Right atrium auricular region (tissue), 2 donors: Measurements from ENCODE around the gene SLX4. TPM values are rescaled to one million over a fixed set of nuclear protein-coding genes. Genes with fewer than 3 reads are reported as not detected.

Source experiments
- DNase-seq: peaks from one replicate; pipeline ENCODE4 v3.0.0-alpha.2; 2019; ENCODE audit warnings: low spot score
- H3K27ac ChIP-seq, 2 donors: fragments of 200-600 bp; sonication (generic); 1 replicate in 1 of 2; 2 replicates in 1 of 2; pipeline ENCODE4 v1.5.1; 2016 to 2019
- H3K27me3 ChIP-seq, 2 donors: fragments of 200-600 bp; sonication (generic); one replicate each; pipeline versions ENCODE4 v1.5.1 to v1.6.0; 2017 to 2019
- H3K36me3 ChIP-seq: fragments of 200-600 bp; sonication (generic); one replicate; pipeline ENCODE4 v1.5.1; 2016
- H3K4me1 ChIP-seq, 2 donors: fragments of 200-600 bp; sonication (generic); one replicate each; pipeline versions ENCODE4 v1.5.1 to v1.6.0; 2017 to 2019
- H3K4me3 ChIP-seq, 2 donors: fragments of 200-600 bp; sonication (generic); 1 replicate in 1 of 2; 2 replicates in 1 of 2; pipeline ENCODE4 v1.5.1; 2017 to 2019; ENCODE audit warnings: mild to moderate bottlenecking in 1 of 2, moderate library complexity in 1 of 2
- H3K9me3 ChIP-seq, 2 donors: fragments of 200-600 bp; sonication (generic); one replicate each; pipeline ENCODE4 v1.5.1; 2019
- total RNA-seq, 2 donors: library from RNA; depleted of rRNA; stranded (reverse); fragments of >200 nt; gene quantifications; one replicate each; pipeline ENCODE4 v1.1.0, GENCODE V29; 2016
- TF ChIP-seq, protein P1 (sequence below), 2 donors: fragments of 200-600 bp; sonication (generic); IDR thresholded peaks; one replicate each; pipeline ENCODE4 v1.5.1; 2019; ENCODE audit warnings: antibody characterized with exemption in 2 of 2

The SLX4 gene
- total RNA-seq, 2 donors from 2014 or later = 1.9 to 2.4 TPM

DNA sequence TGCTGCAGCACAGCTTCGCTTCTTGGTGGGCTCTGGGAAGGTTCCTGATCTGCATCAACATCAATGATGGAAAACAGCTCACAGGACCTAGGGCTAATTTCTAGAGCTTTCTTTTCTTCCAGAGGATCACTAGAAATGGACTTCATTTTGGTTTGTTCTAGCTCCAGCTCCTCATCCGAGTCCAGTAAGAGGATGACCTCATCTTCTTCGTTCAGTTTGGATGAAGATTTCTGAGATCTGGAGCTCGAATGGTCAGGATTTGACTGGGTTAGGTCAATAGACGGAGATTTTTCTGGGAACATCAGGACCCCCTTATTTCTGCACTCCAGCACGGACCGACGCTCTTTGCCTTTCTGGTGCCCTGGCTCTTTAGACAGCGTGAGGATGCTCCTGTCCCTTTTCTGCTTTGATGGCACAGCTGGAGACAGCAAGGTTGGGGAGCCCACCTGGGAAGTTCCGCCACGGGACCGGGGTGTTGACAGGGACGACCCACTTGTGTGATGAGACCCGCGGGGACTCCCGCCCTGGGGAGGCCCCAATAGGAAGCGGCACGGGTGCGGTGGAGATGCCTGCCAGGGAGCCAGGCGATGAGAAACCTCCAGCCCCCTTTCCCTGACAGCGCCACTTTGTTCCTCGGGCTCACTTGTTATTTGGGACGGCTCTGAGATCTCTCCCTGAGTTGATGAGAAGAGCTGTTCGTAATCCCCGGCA is 21.3 kb downstream of the SLX4 start:
- TF ChIP-seq, protein P1, sequence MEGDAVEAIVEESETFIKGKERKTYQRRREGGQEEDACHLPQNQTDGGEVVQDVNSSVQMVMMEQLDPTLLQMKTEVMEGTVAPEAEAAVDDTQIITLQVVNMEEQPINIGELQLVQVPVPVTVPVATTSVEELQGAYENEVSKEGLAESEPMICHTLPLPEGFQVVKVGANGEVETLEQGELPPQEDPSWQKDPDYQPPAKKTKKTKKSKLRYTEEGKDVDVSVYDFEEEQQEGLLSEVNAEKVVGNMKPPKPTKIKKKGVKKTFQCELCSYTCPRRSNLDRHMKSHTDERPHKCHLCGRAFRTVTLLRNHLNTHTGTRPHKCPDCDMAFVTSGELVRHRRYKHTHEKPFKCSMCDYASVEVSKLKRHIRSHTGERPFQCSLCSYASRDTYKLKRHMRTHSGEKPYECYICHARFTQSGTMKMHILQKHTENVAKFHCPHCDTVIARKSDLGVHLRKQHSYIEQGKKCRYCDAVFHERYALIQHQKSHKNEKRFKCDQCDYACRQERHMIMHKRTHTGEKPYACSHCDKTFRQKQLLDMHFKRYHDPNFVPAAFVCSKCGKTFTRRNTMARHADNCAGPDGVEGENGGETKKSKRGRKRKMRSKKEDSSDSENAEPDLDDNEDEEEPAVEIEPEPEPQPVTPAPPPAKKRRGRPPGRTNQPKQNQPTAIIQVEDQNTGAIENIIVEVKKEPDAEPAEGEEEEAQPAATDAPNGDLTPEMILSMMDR (IDR thresholded peaks at IDR 0.05) = no peak
- no peak for DNase-seq
- H3K4me1 ChIP-seq = peaks cover 0 to 13% of the 10 kb centered on the region in 2 donors
- no peak overlapping the region for H3K27ac ChIP-seq
- H3K9me3 ChIP-seq = no peaks in the 10 kb centered on the region
- no peaks in the 10 kb centered on the region for H3K36me3 ChIP-seq
- no peak overlapping the region for H3K4me3 ChIP-seq
- H3K27me3 ChIP-seq = no peaks in the 10 kb centered on the region

DNA sequence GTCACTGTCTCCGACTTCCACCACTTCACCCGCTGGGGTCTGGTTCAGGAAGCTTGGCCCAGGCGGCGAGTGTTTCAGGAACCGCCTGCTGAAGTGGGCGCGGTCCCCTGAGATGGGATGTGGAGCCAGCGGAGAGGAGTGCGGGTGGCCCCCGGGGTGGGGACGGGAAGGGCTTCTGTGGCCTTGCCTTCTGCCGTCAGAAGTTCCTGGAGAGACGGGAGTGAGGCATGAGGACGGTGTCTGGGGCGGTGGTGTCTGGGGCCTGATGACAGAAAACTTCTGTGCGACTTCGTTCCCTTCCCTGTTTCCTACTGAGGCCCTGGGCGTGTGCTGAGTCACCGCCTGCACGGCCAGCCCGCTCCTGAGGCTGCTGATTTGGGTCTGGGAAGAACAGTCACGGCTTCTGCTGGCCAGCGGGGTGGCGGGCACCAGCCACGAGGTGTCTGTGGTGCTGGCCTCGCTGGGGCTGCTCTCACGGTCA is 21.9 kb downstream of the SLX4 start:
- H3K4me1 ChIP-seq = peaks cover 0 to 13% of the 10 kb centered on the region in 2 donors
- no peak overlapping the region for H3K27ac ChIP-seq
- no peaks in the 10 kb centered on the region for H3K27me3 ChIP-seq
- DNase-seq = no peak
- TF ChIP-seq, protein P1 (IDR thresholded peaks at IDR 0.05) = no peak
- no peaks in the 10 kb centered on the region for H3K36me3 ChIP-seq
- H3K4me3 ChIP-seq = no peak overlapping the region
- no peaks in the 10 kb centered on the region for H3K9me3 ChIP-seq

DNA sequence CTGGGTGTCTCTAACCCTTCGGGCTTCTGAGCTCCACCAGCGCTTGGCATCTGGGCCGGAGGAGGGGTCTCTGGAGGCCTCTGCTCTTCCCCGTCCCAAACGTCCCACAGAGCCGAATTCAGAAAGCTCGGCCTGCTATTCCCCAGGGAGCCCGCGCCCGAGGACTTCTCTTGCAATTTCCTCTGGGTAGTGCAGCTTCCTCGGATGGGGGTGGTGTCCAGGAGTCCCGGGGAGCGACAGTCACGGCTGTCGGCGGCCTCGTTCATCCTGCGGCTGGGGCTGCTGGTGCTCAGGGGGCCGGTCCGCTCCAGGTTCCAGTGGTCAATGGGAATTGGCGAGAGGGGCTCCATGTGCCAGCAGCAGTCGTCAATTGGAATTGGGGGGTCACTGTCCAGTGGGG is 22.4 kb downstream of the SLX4 start:
- Histone ChIP-seq H3K4me1 (peaks cover 0 to 13% of the 10 kb centered on the region in 2 donors), H3K27ac (no peak overlapping the region), H3K9me3 (no peaks in the 10 kb centered on the region), H3K36me3 (no peaks in the 10 kb centered on the region), H3K4me3 (no peak overlapping the region), H3K27me3 (no peaks in the 10 kb centered on the region)
- DNase-seq = no peak
- TF ChIP-seq, protein P1 (IDR thresholded peaks at IDR 0.05) = no peak

DNA sequence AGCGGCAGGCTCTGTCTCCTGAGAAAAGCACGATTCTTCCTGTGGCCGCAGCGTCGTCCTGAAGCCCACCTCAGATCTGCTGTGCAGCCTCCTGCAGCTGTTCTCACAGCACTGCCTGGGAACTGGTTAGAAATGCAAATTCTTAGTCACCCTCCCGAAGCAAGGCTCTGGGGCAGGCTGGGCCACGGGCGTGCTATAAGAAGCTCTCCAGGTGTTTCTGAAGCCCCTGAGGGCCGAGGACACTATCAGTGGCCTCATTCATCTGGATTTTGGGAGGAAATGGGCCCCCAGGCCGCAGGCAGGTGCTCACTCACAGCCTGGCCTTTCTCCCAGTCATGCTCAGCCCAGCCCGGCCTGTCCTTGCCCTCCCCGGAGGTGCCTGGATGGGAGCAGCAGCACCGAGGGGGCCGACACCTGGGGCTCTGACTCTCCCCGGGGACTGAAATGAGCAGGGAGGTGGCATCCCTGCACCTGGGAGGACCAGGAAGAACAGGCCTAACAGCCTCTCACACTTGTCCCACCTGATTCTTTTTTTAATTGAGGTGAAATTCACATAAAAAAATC is 23.8 kb downstream of the SLX4 start:
- Histone ChIP-seq H3K36me3 (no peaks in the 10 kb centered on the region), H3K27me3 (no peaks in the 10 kb centered on the region), H3K9me3 (no peaks in the 10 kb centered on the region), H3K4me1 (peaks cover 0 to 13% of the 10 kb centered on the region in 2 donors), H3K4me3 (no peak overlapping the region), H3K27ac (no peak overlapping the region)
- TF ChIP-seq, protein P1 (IDR thresholded peaks at IDR 0.05) = no peak
- no peak for DNase-seq

DNA sequence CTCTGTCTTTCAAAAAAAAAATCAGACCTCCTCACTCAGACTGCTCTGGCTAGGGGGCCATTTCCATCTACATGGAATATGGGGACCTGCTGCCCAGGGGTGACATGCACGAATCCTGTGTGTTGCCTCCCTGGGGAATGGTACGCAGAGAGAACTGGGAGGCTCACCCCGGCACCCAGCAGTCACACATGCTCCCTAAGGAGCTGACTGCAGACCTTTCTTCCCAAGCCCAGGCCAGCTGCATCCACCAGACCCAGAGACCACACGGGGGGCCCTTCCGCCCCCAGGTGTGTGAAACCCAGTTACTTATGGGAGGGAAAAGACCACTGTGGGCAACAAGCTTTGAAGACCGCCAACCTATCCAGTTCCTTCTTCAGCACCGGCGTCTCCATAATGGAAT is 27.0 kb downstream of the SLX4 start:
- TF ChIP-seq, protein P1 (IDR thresholded peaks at IDR 0.05) = no peak
- DNase-seq = no peak
- H3K27me3 ChIP-seq = no peaks in the 10 kb centered on the region
- H3K9me3 ChIP-seq = no peaks in the 10 kb centered on the region
- no peaks in the 10 kb centered on the region for H3K36me3 ChIP-seq
- no peak overlapping the region for H3K27ac ChIP-seq
- H3K4me1 ChIP-seq = no peaks in the 10 kb centered on the region
- H3K4me3 ChIP-seq = no peak overlapping the region
